ENCODE data around the gene BHLHE40. TPM values are rescaled to one million over a fixed set of nuclear protein-coding genes. Genes with fewer than 3 reads are reported as not detected.

The BHLHE40 gene
- total RNA-seq, 1 donor from 2014 or later = 11.0 TPM

GRCh38 chr3:4947028-4947427, 32.2 kb upstream of the BHLHE40 start:
- Histone ChIP-seq H3K4me1 (ENCODE audit: control insufficient read depth in 3 of 3, insufficient read depth in 3 of 3, low read length in 3 of 3) (peaks cover 0 to 3% (median 0%) of the 10 kb centered on the region in 3 donors), H3K9ac (ENCODE audit: low read depth in 1 of 3, low read length in 3 of 3) (no peak overlapping the region), H3K36me3 (ENCODE audit: control insufficient read depth in 3 of 3, insufficient read depth in 3 of 3, low read length in 3 of 3) (no peaks in the 10 kb centered on the region), H3K27me3 (ENCODE audit: control insufficient read depth in 3 of 3, insufficient read depth in 3 of 3, low read length in 3 of 3) (no peaks in the 10 kb centered on the region), H3K9me3 (ENCODE audit: control insufficient read depth in 3 of 3, low read length in 3 of 3) (no peaks in the 10 kb centered on the region), H3K27ac (ENCODE audit: low read depth, low read length) (no peak overlapping the region), H3K4me3 (ENCODE audit: low read length in 3 of 3) (no peak overlapping the region)

GRCh38 chr3:4948395-4948794, 30.8 kb upstream of the BHLHE40 start:
- Histone ChIP-seq H3K9me3 (ENCODE audit: control insufficient read depth in 3 of 3, low read length in 3 of 3) (no peaks in the 10 kb centered on the region), H3K9ac (ENCODE audit: low read depth in 1 of 3, low read length in 3 of 3) (no peak overlapping the region), H3K36me3 (ENCODE audit: control insufficient read depth in 3 of 3, insufficient read depth in 3 of 3, low read length in 3 of 3) (no peaks in the 10 kb centered on the region), H3K4me3 (ENCODE audit: low read length in 3 of 3) (no peak overlapping the region), H3K4me1 (ENCODE audit: control insufficient read depth in 3 of 3, insufficient read depth in 3 of 3, low read length in 3 of 3) (peaks cover 0 to 3% (median 0%) of the 10 kb centered on the region in 3 donors), H3K27me3 (ENCODE audit: control insufficient read depth in 3 of 3, insufficient read depth in 3 of 3, low read length in 3 of 3) (no peaks in the 10 kb centered on the region), H3K27ac (ENCODE audit: low read depth, low read length) (no peak overlapping the region)

- no peak overlapping the region for H3K27ac ChIP-seq (ENCODE audit: low read depth, low read length)
- no peaks in the 10 kb centered on the region for H3K36me3 ChIP-seq (ENCODE audit: control insufficient read depth in 3 of 3, insufficient read depth in 3 of 3, low read length in 3 of 3)
- no peak overlapping the region for H3K9ac ChIP-seq (ENCODE audit: low read depth in 1 of 3, low read length in 3 of 3)
- H3K27me3 ChIP-seq (ENCODE audit: control insufficient read depth in 3 of 3, insufficient read depth in 3 of 3, low read length in 3 of 3) = no peaks in the 10 kb centered on the region
- H3K4me3 ChIP-seq (ENCODE audit: low read length in 3 of 3) = no peak overlapping the region
- peaks cover 0 to 3% (median 0%) of the 10 kb centered on the region in 3 donors for H3K4me1 ChIP-seq (ENCODE audit: control insufficient read depth in 3 of 3, insufficient read depth in 3 of 3, low read length in 3 of 3)
- H3K9me3 ChIP-seq (ENCODE audit: control insufficient read depth in 3 of 3, low read length in 3 of 3) = no peaks in the 10 kb centered on the region
Measured at GRCh38 chr3:4949004-4949403, 30.2 kb upstream of the BHLHE40 start.

GRCh38 chr3:4949659-4950058, 29.6 kb upstream of the BHLHE40 start:
- Histone ChIP-seq H3K4me1 (ENCODE audit: control insufficient read depth in 3 of 3, insufficient read depth in 3 of 3, low read length in 3 of 3) (peaks cover 0 to 3% (median 0%) of the 10 kb centered on the region in 3 donors), H3K27me3 (ENCODE audit: control insufficient read depth in 3 of 3, insufficient read depth in 3 of 3, low read length in 3 of 3) (no peaks in the 10 kb centered on the region), H3K27ac (ENCODE audit: low read depth, low read length) (peak overlapping the region; percentile 11), H3K36me3 (ENCODE audit: control insufficient read depth in 3 of 3, insufficient read depth in 3 of 3, low read length in 3 of 3) (no peaks in the 10 kb centered on the region), H3K4me3 (ENCODE audit: low read length in 3 of 3) (no peak overlapping the region), H3K9me3 (ENCODE audit: control insufficient read depth in 3 of 3, low read length in 3 of 3) (no peaks in the 10 kb centered on the region), H3K9ac (ENCODE audit: low read depth in 1 of 3, low read length in 3 of 3) (no peak overlapping the region)

- Histone ChIP-seq H3K27ac (ENCODE audit: low read depth, low read length) (peak overlapping the region; percentile 11), H3K4me3 (ENCODE audit: low read length in 3 of 3) (no peak overlapping the region), H3K9me3 (ENCODE audit: control insufficient read depth in 3 of 3, low read length in 3 of 3) (no peaks in the 10 kb centered on the region), H3K4me1 (ENCODE audit: control insufficient read depth in 3 of 3, insufficient read depth in 3 of 3, low read length in 3 of 3) (peaks cover 0 to 3% (median 0%) of the 10 kb centered on the region in 3 donors), H3K36me3 (ENCODE audit: control insufficient read depth in 3 of 3, insufficient read depth in 3 of 3, low read length in 3 of 3) (no peaks in the 10 kb centered on the region), H3K9ac (ENCODE audit: low read depth in 1 of 3, low read length in 3 of 3) (no peak overlapping the region), H3K27me3 (ENCODE audit: control insufficient read depth in 3 of 3, insufficient read depth in 3 of 3, low read length in 3 of 3) (no peaks in the 10 kb centered on the region)
Measured at GRCh38 chr3:4950351-4950784, 28.9 kb upstream of the BHLHE40 start.

- H3K27ac ChIP-seq (ENCODE audit: low read depth, low read length) = no peak overlapping the region
- H3K9me3 ChIP-seq (ENCODE audit: control insufficient read depth in 3 of 3, low read length in 3 of 3) = no peaks in the 10 kb centered on the region
- H3K4me3 ChIP-seq (ENCODE audit: low read length in 3 of 3) = no peak overlapping the region
- H3K4me1 ChIP-seq (ENCODE audit: control insufficient read depth in 3 of 3, insufficient read depth in 3 of 3, low read length in 3 of 3) = peaks cover 0 to 3% (median 0%) of the 10 kb centered on the region in 3 donors
- no peaks in the 10 kb centered on the region for H3K36me3 ChIP-seq (ENCODE audit: control insufficient read depth in 3 of 3, insufficient read depth in 3 of 3, low read length in 3 of 3)
- H3K27me3 ChIP-seq (ENCODE audit: control insufficient read depth in 3 of 3, insufficient read depth in 3 of 3, low read length in 3 of 3) = no peaks in the 10 kb centered on the region
- H3K9ac ChIP-seq (ENCODE audit: low read depth in 1 of 3, low read length in 3 of 3) = no peak overlapping the region
Measured at GRCh38 chr3:4950948-4951347, 28.3 kb upstream of the BHLHE40 start.

GRCh38 chr3:4953119-4953518, 26.1 kb upstream of the BHLHE40 start:
- Histone ChIP-seq H3K27ac (ENCODE audit: low read depth, low read length) (no peak overlapping the region), H3K36me3 (ENCODE audit: control insufficient read depth in 3 of 3, insufficient read depth in 3 of 3, low read length in 3 of 3) (no peaks in the 10 kb centered on the region), H3K27me3 (ENCODE audit: control insufficient read depth in 3 of 3, insufficient read depth in 3 of 3, low read length in 3 of 3) (no peaks in the 10 kb centered on the region), H3K4me3 (ENCODE audit: low read length in 3 of 3) (no peak overlapping the region), H3K9ac (ENCODE audit: low read depth in 1 of 3, low read length in 3 of 3) (no peak overlapping the region), H3K9me3 (ENCODE audit: control insufficient read depth in 3 of 3, low read length in 3 of 3) (no peaks in the 10 kb centered on the region), H3K4me1 (ENCODE audit: control insufficient read depth in 3 of 3, insufficient read depth in 3 of 3, low read length in 3 of 3) (peaks cover 0 to 3% (median 0%) of the 10 kb centered on the region in 3 donors)

- H3K27me3 ChIP-seq (ENCODE audit: control insufficient read depth in 3 of 3, insufficient read depth in 3 of 3, low read length in 3 of 3) = no peaks in the 10 kb centered on the region
- no peak overlapping the region for H3K27ac ChIP-seq (ENCODE audit: low read depth, low read length)
- H3K4me1 ChIP-seq (ENCODE audit: control insufficient read depth in 3 of 3, insufficient read depth in 3 of 3, low read length in 3 of 3) = no peaks in the 10 kb centered on the region
- H3K36me3 ChIP-seq (ENCODE audit: control insufficient read depth in 3 of 3, insufficient read depth in 3 of 3, low read length in 3 of 3) = no peaks in the 10 kb centered on the region
- H3K4me3 ChIP-seq (ENCODE audit: low read length in 3 of 3) = no peak overlapping the region
- H3K9me3 ChIP-seq (ENCODE audit: control insufficient read depth in 3 of 3, low read length in 3 of 3) = peaks cover 0 to 5% (median 0%) of the 10 kb centered on the region in 3 donors
- H3K9ac ChIP-seq (ENCODE audit: low read depth in 1 of 3, low read length in 3 of 3) = no peak overlapping the region
Measured at GRCh38 chr3:4954256-4955000, 24.8 kb upstream of the BHLHE40 start.

- Histone ChIP-seq H3K27ac (ENCODE audit: low read depth, low read length) (no peak overlapping the region), H3K4me3 (ENCODE audit: low read length in 3 of 3) (no peak overlapping the region), H3K27me3 (ENCODE audit: control insufficient read depth in 3 of 3, insufficient read depth in 3 of 3, low read length in 3 of 3) (no peaks in the 10 kb centered on the region), H3K9ac (ENCODE audit: low read depth in 1 of 3, low read length in 3 of 3) (no peak overlapping the region), H3K4me1 (ENCODE audit: control insufficient read depth in 3 of 3, insufficient read depth in 3 of 3, low read length in 3 of 3) (no peaks in the 10 kb centered on the region), H3K36me3 (ENCODE audit: control insufficient read depth in 3 of 3, insufficient read depth in 3 of 3, low read length in 3 of 3) (no peaks in the 10 kb centered on the region), H3K9me3 (ENCODE audit: control insufficient read depth in 3 of 3, low read length in 3 of 3) (peaks cover 0 to 5% (median 0%) of the 10 kb centered on the region in 3 donors)
Measured at GRCh38 chr3:4956099-4956498, 23.1 kb upstream of the BHLHE40 start.

GRCh38 chr3:4956738-4957137, 22.5 kb upstream of the BHLHE40 start:
- Histone ChIP-seq H3K4me1 (ENCODE audit: control insufficient read depth in 3 of 3, insufficient read depth in 3 of 3, low read length in 3 of 3) (no peaks in the 10 kb centered on the region), H3K27me3 (ENCODE audit: control insufficient read depth in 3 of 3, insufficient read depth in 3 of 3, low read length in 3 of 3) (no peaks in the 10 kb centered on the region), H3K4me3 (ENCODE audit: low read length in 3 of 3) (no peak overlapping the region), H3K9me3 (ENCODE audit: control insufficient read depth in 3 of 3, low read length in 3 of 3) (peaks cover 0 to 5% (median 0%) of the 10 kb centered on the region in 3 donors), H3K27ac (ENCODE audit: low read depth, low read length) (no peak overlapping the region), H3K9ac (ENCODE audit: low read depth in 1 of 3, low read length in 3 of 3) (no peak overlapping the region), H3K36me3 (ENCODE audit: control insufficient read depth in 3 of 3, insufficient read depth in 3 of 3, low read length in 3 of 3) (no peaks in the 10 kb centered on the region)
